SK-N-SH (cell line): ENCODE data around the gene GSK3A. TPM values are rescaled to one million over a fixed set of nuclear protein-coding genes. Genes with fewer than 3 reads are reported as not detected.

Experiments used
- CTCF ChIA-PET: fragments of 300-600, 350-600 bp; formaldehyde crosslinking; extraction: SDS; loops from one replicate; lab custom pipeline; 2021; lab: Yijun Ruan, JAX
- POLR2A ChIA-PET: fragments of 350-600 bp; sonication (Branson Sonifier 250); formaldehyde crosslinking; extraction: SDS; loops from one replicate; lab custom pipeline; 2020; ENCODE audit warnings: antibody characterized with exemption, inconsistent platforms; lab: Yijun Ruan, JAX
- DNase-seq: peaks from one replicate; pipeline ENCODE4 v3.0.0; 2012
- H2AFZ ChIP-seq: fragments of 200-600 bp; sonication (generic); 2 replicates; pipeline ENCODE4 v1.8.1; 2016; ENCODE audit warnings: antibody characterized with exemption, mild to moderate bottlenecking, low read depth
- H3F3A ChIP-seq: fragments of 200-600 bp; sonication (generic); replicated peaks from 2 replicates; pipeline ENCODE3; 2016; ENCODE audit warnings: antibody characterized with exemption, mild to moderate bottlenecking; ENCODE audit not compliant: insufficient read depth
- H3K27ac ChIP-seq, 2 experiments: fragments of 200-500 bp in 1 of 2; fragments of 200-600 bp in 1 of 2; sonication (Bioruptor generic) in 1 of 2; sonication (generic), shearing (Covaris generic) in 1 of 2; 2 replicates each; pipeline versions ENCODE4 v1.5.1 to v1.6.1; 2014 to 2016; ENCODE audit warnings: low read depth in 2 of 2, inconsistent platforms in 1 of 2, low read length in 1 of 2, mild to moderate bottlenecking in 1 of 2, mixed read lengths in 1 of 2
- H3K27me3 ChIP-seq: fragments of 200-600 bp; sonication (generic), shearing (Covaris generic); 2 replicates; pipeline ENCODE4 v1.6.1; 2016; ENCODE audit warnings: mixed run types; ENCODE audit not compliant: insufficient read depth
- H3K36me3 ChIP-seq, 2 experiments: fragments of 200-500 bp in 1 of 2; fragments of 200-600 bp in 1 of 2; sonication (Bioruptor generic) in 1 of 2; sonication (generic) in 1 of 2; replicated peaks in 1 of 2; 2 replicates each; pipeline versions ENCODE3 to v1.5.1; 2014 to 2016; ENCODE audit warnings: low read length in 1 of 2, mild to moderate bottlenecking in 1 of 2; ENCODE audit not compliant: insufficient read depth in 2 of 2, control insufficient read depth in 1 of 2
- H3K4me1 ChIP-seq, 2 experiments: fragments of 200-500 bp in 1 of 2; fragments of 200-600 bp in 1 of 2; sonication (Bioruptor generic) in 1 of 2; sonication (generic), shearing (Covaris generic) in 1 of 2; 2 replicates each; pipeline versions ENCODE4 v1.5.1 to v1.6.1; 2014 to 2016; ENCODE audit warnings: low read depth in 1 of 2, low read length in 1 of 2, mixed run types in 1 of 2; ENCODE audit not compliant: insufficient read depth in 2 of 2, control insufficient read depth in 1 of 2
- H3K4me2 ChIP-seq: fragments of 200-600 bp; sonication (generic), shearing (Covaris generic); 2 replicates; pipeline ENCODE4 v1.6.1; 2017; ENCODE audit warnings: mixed run types
- H3K4me3 ChIP-seq, 2 experiments: fragments of 200-500 bp in 1 of 2; fragments of 200-600 bp in 1 of 2; sonication (Bioruptor generic) in 1 of 2; sonication (generic), shearing (Covaris generic) in 1 of 2; 2 replicates each; pipeline versions ENCODE4 v1.5.1 to v1.8.1; 2014 to 2016; ENCODE audit warnings: low read depth in 2 of 2, inconsistent platforms in 1 of 2, low read length in 1 of 2, mild to moderate bottlenecking in 1 of 2, mixed read lengths in 1 of 2, moderate library complexity in 1 of 2
- H3K79me2 ChIP-seq: fragments of 200-600 bp; sonication (generic); 2 replicates; pipeline ENCODE4 v1.8.1; 2017; ENCODE audit warnings: mild to moderate bottlenecking; ENCODE audit not compliant: insufficient read depth
- H3K9ac ChIP-seq: fragments of 200-600 bp; sonication (generic); 2 replicates; pipeline ENCODE4 v1.6.1; 2017; ENCODE audit warnings: mixed run types
- H3K9me2 ChIP-seq: fragments of 200-600 bp; sonication (generic); 2 replicates; pipeline ENCODE4 v1.6.1; 2017; ENCODE audit warnings: mixed run types
- H3K9me3 ChIP-seq: fragments of 200-600 bp; sonication (generic); 2 replicates; pipeline ENCODE4 v1.6.1; 2017; ENCODE audit warnings: mixed run types, mild to moderate bottlenecking, moderate library complexity
- H4K20me1 ChIP-seq: fragments of 200-600 bp; sonication (generic); 2 replicates; pipeline ENCODE4 v1.6.1; 2017; ENCODE audit warnings: mild to moderate bottlenecking, mixed run types; ENCODE audit not compliant: insufficient read depth
- CHD2 ChIP-seq: fragments of 150-350 bp; IDR thresholded peaks from 2 replicates; pipeline ENCODE4 v1.6.1; 2018; ENCODE audit warnings: low read length; ENCODE audit not compliant: partially characterized antibody
- ELF1 ChIP-seq: IDR thresholded peaks from 2 replicates; pipeline ENCODE4 v1.4.0; 2012
- EZH2phosphoT487 ChIP-seq: fragments of 200-600 bp; sonication (generic); IDR thresholded peaks from 2 replicates; pipeline ENCODE4 v1.6.1; 2017; ENCODE audit warnings: low read depth, mixed run types, mild to moderate bottlenecking, antibody characterized with exemption, moderate library complexity, borderline replicate concordance
- FOSL2 ChIP-seq: IDR thresholded peaks from 2 replicates; pipeline ENCODE4 v1.4.0; 2012; ENCODE audit warnings: low read depth, mild to moderate bottlenecking, moderate library complexity, borderline replicate concordance
- FOXM1 ChIP-seq: IDR thresholded peaks from 2 replicates; pipeline ENCODE4 v1.4.0; 2012; ENCODE audit warnings: low read depth, mild to moderate bottlenecking
- GATA2 ChIP-seq: sonication (generic); formaldehyde crosslinking; IDR thresholded peaks from 2 replicates; pipeline ENCODE4 v1.5.0; 2020; ENCODE audit warnings: mild to moderate bottlenecking, missing genetic modification reagents
- NFIC ChIP-seq: IDR thresholded peaks from 2 replicates; pipeline ENCODE4 v1.4.0; 2012; ENCODE audit warnings: borderline replicate concordance
- PBX3 ChIP-seq: IDR thresholded peaks from 2 replicates; pipeline ENCODE4; 2012
- POLR2AphosphoS5 ChIP-seq: IDR thresholded peaks from 2 replicates; pipeline ENCODE4 v1.6.1; 2012; ENCODE audit warnings: low read depth, low read length
- RAD21 ChIP-seq: IDR thresholded peaks from 2 replicates; pipeline ENCODE4 v1.6.1; 2012; ENCODE audit warnings: mild to moderate bottlenecking, low read length
- RCOR1 ChIP-seq: fragments of 150-350 bp; IDR thresholded peaks from 2 replicates; pipeline ENCODE4 v1.6.1; 2017; ENCODE audit warnings: antibody characterized with exemption, low read length
- RXRA ChIP-seq: IDR thresholded peaks from 2 replicates; pipeline ENCODE4 v1.4.0; 2012; ENCODE audit warnings: low read depth, mild to moderate bottlenecking, borderline replicate concordance
- SMC3 ChIP-seq: IDR thresholded peaks from 2 replicates; pipeline ENCODE4 v1.6.1; 2012; ENCODE audit warnings: low read depth, low read length, improper control_type of control experiment
- TEAD4 ChIP-seq: IDR thresholded peaks from 2 replicates; pipeline ENCODE4 v1.4.0; 2012; ENCODE audit warnings: mild to moderate bottlenecking, borderline replicate concordance; ENCODE audit not compliant: insufficient read depth
- USF1 ChIP-seq: IDR thresholded peaks from 2 replicates; pipeline ENCODE4 v1.4.0; 2012; ENCODE audit warnings: low read depth, borderline replicate concordance
- USF2 ChIP-seq: fragments of 150-350 bp; IDR thresholded peaks from 2 replicates; pipeline ENCODE4 v1.6.1; 2017; ENCODE audit warnings: antibody characterized with exemption, low read length, low read depth, borderline replicate concordance
- ZBTB33 ChIP-seq: IDR thresholded peaks from 2 replicates; pipeline ENCODE4 v1.4.0; 2012; ENCODE audit warnings: low read depth, borderline replicate concordance
- WGBS: methylation state at CpG from one replicate; pipeline ENCODE4 v1.1.6; 2017; ENCODE audit warnings: low lambda C conversion rate; 5-methylcytosine and 5-hydroxymethylcytosine counted together
- polyA plus RNA-seq, 3 experiments: library from polyadenylated mRNA; depleted of rRNA; stranded (reverse); fragments of >200 nt; gene quantifications; 2 replicates each; pipeline ENCODE4 v1.2.3, GENCODE V29; 2012

Gene GSK3A
- polyA plus RNA-seq, 1 of the 3 experiments (the other 2 are of a cell fraction), result 42.1 TPM

GRCh38 chr19:42234364-42234763 is 8.0 kb downstream of the GSK3A start:
- Histone ChIP-seq H3K4me1 (no peaks in the 10 kb centered on the region; a peak in 1 of 4 replicates), H3K4me3 (no peak overlapping the region), H3K4me2 (no peak overlapping the region), H3F3A (peaks cover 16% of the 10 kb centered on the region), H3K9me3 (no peaks in the 10 kb centered on the region), H3K27me3 (no peaks in the 10 kb centered on the region), H4K20me1 (peaks cover 17% of the 10 kb centered on the region), H3K9me2 (no peaks in the 10 kb centered on the region), H3K36me3 (peaks cover 28 to 68% of the 10 kb centered on the region in 2 experiments), H2AFZ (no peak overlapping the region), H3K9ac (no peak overlapping the region), H3K79me2 (peaks cover 44% of the 10 kb centered on the region), H3K27ac (no peak overlapping the region)
- DNase-seq, result no peak
- CTCF ChIA-PET, result interaction anchor here (1.0 to 3.0 kb wide), 3 partner anchors 10 to 126 kb away, joined by 3 to 21 read pairs (median 4); partner anchors contain the start of gene GSK3A
- no peak for TF ChIP-seq ELF1
- no peak for TF ChIP-seq USF2
- TF ChIP-seq GATA2, result no peak
- TF ChIP-seq EZH2phosphoT487, result no peak
- no peak for TF ChIP-seq TEAD4
- no peak for TF ChIP-seq SMC3
- no peak for TF ChIP-seq RXRA
- TF ChIP-seq RAD21, result no peak
- no peak for TF ChIP-seq USF1
- no peak for TF ChIP-seq CHD2
- TF ChIP-seq PBX3, result no peak
- POLR2A ChIA-PET, result interaction anchor here (0.6 to 2.4 kb wide), 3 partner anchors 8 to 29 kb away, joined by 3 to 8 read pairs (median 3); partner anchors contain the start of gene GSK3A
- WGBS, result 93% methylated on average over 7 of the region's 11 CpGs

GRCh38 chr19:42233678-42234292 is 8.6 kb downstream of the GSK3A start:
- CTCF ChIA-PET, result interaction anchor here (0.9 to 3.0 kb wide), 5 partner anchors 8 to 125 kb away, joined by 3 to 21 read pairs (median 4); partner anchors contain the start of gene GSK3A
- H3K9me3 ChIP-seq, result no peaks in the 10 kb centered on the region
- peaks cover 16% of the 10 kb centered on the region for H3F3A ChIP-seq
- no peaks in the 10 kb centered on the region for H3K9me2 ChIP-seq
- H3K27me3 ChIP-seq, result no peaks in the 10 kb centered on the region
- H3K79me2 ChIP-seq, result peaks cover 38% of the 10 kb centered on the region
- H3K36me3 ChIP-seq, result peaks cover 26 to 71% of the 10 kb centered on the region in 2 experiments
- H4K20me1 ChIP-seq, result peaks cover 22% of the 10 kb centered on the region
- no peak overlapping the region for H3K9ac ChIP-seq
- H3K4me1 ChIP-seq, result no peaks in the 10 kb centered on the region; a peak in 1 of 4 replicates
- no peak overlapping the region for H3K4me2 ChIP-seq
- no peak for DNase-seq
- no peak overlapping the region for H2AFZ ChIP-seq
- no peak overlapping the region for H3K27ac ChIP-seq
- POLR2A ChIA-PET, result interaction anchor here (0.6 to 2.4 kb wide), 3 partner anchors 9 to 29 kb away, joined by 3 to 8 read pairs (median 3); partner anchors contain the start of gene GSK3A
- 91% methylated on average over 5 of the region's 6 CpGs for WGBS
- no peak overlapping the region for H3K4me3 ChIP-seq
- TF ChIP-seq POLR2AphosphoS5 (no peak), RCOR1 (no peak), NFIC (no peak), USF2 (no peak), RAD21 (no peak), SMC3 (no peak), FOSL2 (no peak), USF1 (no peak), GATA2 (no peak), CHD2 (no peak), RXRA (no peak), ELF1 (no peak), FOXM1 (no peak), ZBTB33 (no peak)
